Endodermal cell (in vitro differentiated cells): ENCODE results near the gene DLGAP1. TPM values are rescaled to one million over a fixed set of nuclear protein-coding genes. Genes with fewer than 3 reads are reported as not detected.

ENCODE experiments used
- DNase-seq: peaks from one replicate; pipeline ENCODE4 v3.0.0-alpha.2; 2017
- H3K27ac ChIP-seq: 2 replicates; pipeline ENCODE4 v1.5.1; 2013; ENCODE audit warnings: mild to moderate bottlenecking, low read depth, low read length, moderate library complexity
- H3K27me3 ChIP-seq: 2 replicates; pipeline ENCODE4 v1.6.1; 2013; ENCODE audit warnings: mild to moderate bottlenecking, low read length, moderate library complexity; ENCODE audit not compliant: insufficient read depth, control insufficient read depth, poor library complexity, severe bottlenecking
- H3K36me3 ChIP-seq: 2 replicates; pipeline ENCODE4 v1.7.0; 2013; ENCODE audit warnings: mild to moderate bottlenecking, low read length, moderate library complexity; ENCODE audit not compliant: control insufficient read depth, insufficient read depth
- H3K4me1 ChIP-seq: one replicate; pipeline ENCODE4 v1.7.0; 2013; ENCODE audit warnings: low read length; ENCODE audit not compliant: control insufficient read depth, insufficient read depth
- H3K4me3 ChIP-seq: 2 replicates; pipeline ENCODE4 v1.5.1; 2013; ENCODE audit warnings: mild to moderate bottlenecking, low read length, moderate library complexity
- H3K9ac ChIP-seq: 2 replicates; pipeline ENCODE4 v1.6.1; 2013; ENCODE audit warnings: mild to moderate bottlenecking, low read length, moderate library complexity; ENCODE audit not compliant: poor library complexity, severe bottlenecking; ENCODE audit errors: extremely low read depth
- H3K9me3 ChIP-seq: 2 replicates; pipeline ENCODE4 v1.6.1; 2013; ENCODE audit warnings: mild to moderate bottlenecking, low read length, moderate library complexity; ENCODE audit not compliant: control insufficient read depth
- H3K27ac Mint-ChIP-seq: 2 replicates; pipeline ENCODE4 v1.8.0; 2020; ENCODE audit warnings: mixed read lengths
- H3K27me3 Mint-ChIP-seq: 2 replicates; pipeline ENCODE4 v1.8.0; 2021; ENCODE audit warnings: mild to moderate bottlenecking, mixed read lengths; ENCODE audit not compliant: insufficient read depth
- H3K36me3 Mint-ChIP-seq: 2 replicates; pipeline ENCODE4 v1.8.0; 2020; ENCODE audit warnings: low read depth, mixed read lengths
- H3K4me1 Mint-ChIP-seq: 2 replicates; pipeline ENCODE4 v1.8.0; 2020; ENCODE audit warnings: mixed read lengths
- H3K4me3 Mint-ChIP-seq: 2 replicates; pipeline ENCODE4 v1.8.0; 2020; ENCODE audit warnings: mild to moderate bottlenecking, moderate library complexity, mixed read lengths
- H3K9me3 Mint-ChIP-seq: 2 replicates; pipeline ENCODE4 v1.8.0; 2020; ENCODE audit warnings: mild to moderate bottlenecking, mixed read lengths
- WGBS, 2 experiments: methylation state at CpG; one replicate each; pipeline versions ENCODE4 v1.1.5 to v1.1.7; 2013; ENCODE audit warnings: missing lambda C conversion rate in 2 of 2, mixed read lengths in 1 of 2; ENCODE audit not compliant: insufficient coverage in 1 of 2, insufficient read length in 1 of 2; 5-methylcytosine and 5-hydroxymethylcytosine counted together
- total RNA-seq, 2 donors: library from RNA; stranded (reverse); fragmentation: NEBNext Ultra II Directional in 1 of 2; extraction: Animal tissue kit (Norgen Biotek cat#: 25700) in 1 of 2; gene quantifications; 2 replicates in 1 of 2; 3 replicates in 1 of 2; pipeline ENCODE4 v1.2.1, GENCODE V29; 2021
- TF ChIP-seq, protein P1 (sequence below): fragments of 200-600 bp; sonication (generic); conservative IDR thresholded peaks from 2 replicates; pipeline ENCODE4 v1.5.0; 2021; ENCODE audit warnings: antibody characterized with exemption, mild to moderate bottlenecking

Gene DLGAP1
- total RNA-seq, 2 donors from 2014 or later, result 11.5 to 21.5 TPM

DNA sequence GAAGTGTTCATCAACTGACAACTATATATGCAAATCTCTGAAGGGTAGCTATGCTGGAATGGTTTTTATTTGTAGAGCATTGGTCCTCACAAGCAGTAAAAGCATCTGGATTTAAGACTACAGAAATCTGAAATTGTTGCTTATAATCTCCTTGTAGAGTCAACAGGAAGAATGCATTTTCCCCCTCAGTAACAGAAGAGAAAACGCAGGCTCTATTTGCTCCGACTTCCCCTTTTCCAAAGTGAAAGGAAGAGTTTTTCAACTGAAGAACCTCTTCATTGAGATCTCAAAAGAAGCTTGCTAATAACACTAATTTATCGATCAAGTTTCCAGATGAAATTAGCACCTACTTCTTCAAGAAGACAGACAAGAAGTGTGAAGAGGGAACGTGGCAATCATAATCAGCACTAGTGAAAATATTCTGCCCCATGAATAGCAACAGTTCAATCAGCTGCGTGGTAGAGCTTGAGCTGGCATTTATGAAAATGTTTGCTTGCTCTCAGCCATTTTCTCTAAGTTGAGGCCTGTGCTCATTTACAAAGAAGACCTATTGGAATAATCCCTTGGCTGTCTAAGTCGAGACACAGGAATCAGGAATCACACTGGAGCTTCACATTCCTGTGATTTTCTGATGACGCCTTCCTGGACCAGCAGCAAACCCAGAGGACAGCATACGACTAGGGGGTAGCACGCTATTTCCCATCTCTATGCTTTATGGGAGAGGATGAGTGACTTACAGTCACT, 961.4 kb downstream of the DLGAP1 start:
- TF ChIP-seq, protein P1, sequence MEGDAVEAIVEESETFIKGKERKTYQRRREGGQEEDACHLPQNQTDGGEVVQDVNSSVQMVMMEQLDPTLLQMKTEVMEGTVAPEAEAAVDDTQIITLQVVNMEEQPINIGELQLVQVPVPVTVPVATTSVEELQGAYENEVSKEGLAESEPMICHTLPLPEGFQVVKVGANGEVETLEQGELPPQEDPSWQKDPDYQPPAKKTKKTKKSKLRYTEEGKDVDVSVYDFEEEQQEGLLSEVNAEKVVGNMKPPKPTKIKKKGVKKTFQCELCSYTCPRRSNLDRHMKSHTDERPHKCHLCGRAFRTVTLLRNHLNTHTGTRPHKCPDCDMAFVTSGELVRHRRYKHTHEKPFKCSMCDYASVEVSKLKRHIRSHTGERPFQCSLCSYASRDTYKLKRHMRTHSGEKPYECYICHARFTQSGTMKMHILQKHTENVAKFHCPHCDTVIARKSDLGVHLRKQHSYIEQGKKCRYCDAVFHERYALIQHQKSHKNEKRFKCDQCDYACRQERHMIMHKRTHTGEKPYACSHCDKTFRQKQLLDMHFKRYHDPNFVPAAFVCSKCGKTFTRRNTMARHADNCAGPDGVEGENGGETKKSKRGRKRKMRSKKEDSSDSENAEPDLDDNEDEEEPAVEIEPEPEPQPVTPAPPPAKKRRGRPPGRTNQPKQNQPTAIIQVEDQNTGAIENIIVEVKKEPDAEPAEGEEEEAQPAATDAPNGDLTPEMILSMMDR, result no peak
- DNase-seq, result no peak
- no peaks in the 10 kb centered on the region for H3K9me3 Mint-ChIP-seq
- no peak overlapping the region for H3K27ac ChIP-seq
- H3K9me3 ChIP-seq, result peaks cover 6% of the 10 kb centered on the region
- H3K27me3 Mint-ChIP-seq, result peaks cover 13% of the 10 kb centered on the region
- no peaks in the 10 kb centered on the region for H3K36me3 Mint-ChIP-seq
- no peak overlapping the region for H3K9ac ChIP-seq
- peaks cover 15% of the 10 kb centered on the region for H3K27me3 ChIP-seq
- 88 to 92% methylated on average over 7 to 9 of the region's 9 CpGs for WGBS, 2 experiments
- no peak overlapping the region for H3K4me3 Mint-ChIP-seq
- no peaks in the 10 kb centered on the region for H3K36me3 ChIP-seq
- peak overlapping the region; percentile 32 for H3K27ac Mint-ChIP-seq
- H3K4me1 Mint-ChIP-seq, result peaks cover 47% of the 10 kb centered on the region
- H3K4me1 ChIP-seq, result no peaks in the 10 kb centered on the region
- no peak overlapping the region for H3K4me3 ChIP-seq

DNA sequence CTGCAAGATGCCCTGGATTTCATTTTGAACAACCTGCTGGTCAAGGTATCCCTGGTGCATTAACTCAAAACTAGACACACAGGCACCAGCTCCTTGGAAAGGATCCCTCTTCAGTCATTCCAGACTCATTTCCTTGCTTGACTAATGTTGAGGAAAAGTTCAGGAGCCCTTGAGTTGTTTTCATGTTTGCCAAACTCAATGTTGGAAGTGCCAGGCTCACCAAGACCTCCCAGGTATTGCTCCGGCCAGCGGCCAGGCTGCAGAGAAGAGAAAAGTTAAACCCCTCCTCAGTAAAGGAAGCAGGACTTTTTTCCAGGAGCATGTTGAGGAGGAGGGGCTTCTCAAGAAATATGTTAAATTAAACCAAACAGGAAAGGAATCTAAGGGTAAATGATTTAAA, 962.4 kb downstream of the DLGAP1 start:
- Histone ChIP-seq H3K4me1 (no peaks in the 10 kb centered on the region), H3K27me3 (peaks cover 5% of the 10 kb centered on the region), H3K36me3 (no peaks in the 10 kb centered on the region), H3K9ac (no peak overlapping the region), H3K9me3 (peaks cover 6% of the 10 kb centered on the region), H3K4me3 (no peak overlapping the region), H3K27ac (no peak overlapping the region)
- Mint-ChIP-seq H3K27ac (no peak overlapping the region), H3K9me3 (no peaks in the 10 kb centered on the region), H3K27me3 (peaks cover 3% of the 10 kb centered on the region), H3K4me1 (peaks cover 41% of the 10 kb centered on the region), H3K36me3 (no peaks in the 10 kb centered on the region), H3K4me3 (no peak overlapping the region)
- 100% methylated on average over 2 of the region's 2 CpGs; no CpG with 5 or more reads in 1 of the 2 experiments for WGBS, 2 experiments
- no peak for DNase-seq
- TF ChIP-seq, protein P1, result no peak

DNA sequence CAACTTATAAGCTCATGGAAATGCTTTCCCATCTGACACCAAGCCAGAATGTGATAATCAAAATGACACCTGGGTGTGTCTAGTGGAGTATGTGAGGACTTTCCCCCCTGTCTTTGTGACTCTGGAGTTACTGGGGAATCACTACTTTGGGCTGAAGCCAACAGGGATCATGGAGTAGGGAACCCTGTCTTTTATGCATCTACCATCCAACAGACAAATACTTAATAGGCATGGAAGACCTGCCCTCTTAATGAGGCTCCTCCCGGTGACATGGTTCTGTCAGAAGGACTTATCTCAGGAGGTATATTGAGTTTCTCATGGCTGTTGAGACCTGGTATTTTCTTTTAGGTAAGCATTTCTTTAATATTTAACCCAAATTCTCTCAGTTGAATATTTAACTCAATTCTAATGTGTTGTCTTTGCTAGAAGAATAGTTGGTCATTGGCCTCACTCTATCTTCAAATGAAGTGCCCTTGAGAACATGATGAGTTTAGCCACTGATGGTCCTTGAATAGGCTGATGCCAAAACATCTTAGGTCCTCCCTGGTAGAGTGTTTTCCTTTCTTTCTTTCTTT, 963.0 kb downstream of the DLGAP1 start:
- Histone ChIP-seq H3K9ac (no peak overlapping the region), H3K27me3 (no peaks in the 10 kb centered on the region), H3K4me1 (no peaks in the 10 kb centered on the region), H3K27ac (no peak overlapping the region), H3K9me3 (peaks cover 6% of the 10 kb centered on the region), H3K4me3 (no peak overlapping the region), H3K36me3 (no peaks in the 10 kb centered on the region)
- Mint-ChIP-seq H3K4me1 (peaks cover 40% of the 10 kb centered on the region), H3K36me3 (no peaks in the 10 kb centered on the region), H3K27me3 (no peaks in the 10 kb centered on the region), H3K4me3 (no peak overlapping the region), H3K9me3 (no peaks in the 10 kb centered on the region), H3K27ac (no peak overlapping the region)
- no peak for DNase-seq
- 67% methylated on average over 1 of the region's 1 CpG; no CpG with 5 or more reads in 1 of the 2 experiments for WGBS, 2 experiments
- TF ChIP-seq, protein P1, result no peak
